ENCODE results near the gene ANKS1B. TPM values are rescaled to one million over a fixed set of nuclear protein-coding genes. Genes with fewer than 3 reads are reported as not detected.

The ANKS1B gene
- total and polyA plus RNA-seq, 2 of the 4 experiments (the other 2 are of a cell fraction): 0.17 to 0.18 TPM

DNA sequence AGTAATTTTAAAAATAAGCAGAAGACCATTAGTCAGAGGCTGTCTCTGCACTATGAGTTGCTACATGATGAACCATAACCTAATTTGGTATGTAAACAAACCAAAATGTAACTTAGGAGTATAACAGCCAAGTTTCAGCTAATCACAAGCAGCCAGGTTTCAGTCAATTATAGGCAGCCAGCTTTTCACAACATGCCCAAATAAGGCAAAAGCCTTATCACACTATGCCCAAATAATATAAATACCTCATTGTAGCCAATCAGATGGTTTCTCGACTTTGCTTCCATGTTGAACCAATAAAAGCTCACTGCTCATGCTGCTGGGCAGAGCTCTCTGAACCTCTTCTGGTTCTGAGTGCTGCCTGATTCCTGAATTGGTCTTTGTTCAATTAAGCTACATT is 298.6 kb downstream of the ANKS1B start:
- Histone ChIP-seq H3K27ac (ENCODE audit: insufficient read depth, low read length) (no peak overlapping the region), H3K27me3 (ENCODE audit: control insufficient read depth, insufficient read depth, low read length) (no peaks in the 10 kb centered on the region), H3K79me1 (ENCODE audit: low read depth in 1 of 2, low read length in 2 of 2) (no peaks in the 10 kb centered on the region), H2BK20ac (ENCODE audit: low read depth, low read length) (no peak overlapping the region), H3K9ac (ENCODE audit: low read depth, low read length) (no peak overlapping the region), H2BK15ac (ENCODE audit: low read depth, low read length) (no peak overlapping the region), H3K9me3 (ENCODE audit: control insufficient read depth, insufficient read depth, low read length) (peaks cover 2% of the 10 kb centered on the region), H3K4me3 (ENCODE audit: insufficient read depth, low read depth, low read length) (no peak overlapping the region), H3K4me2 (ENCODE audit: low read depth, low read length) (no peak overlapping the region), H2AK9ac (replicated peaks; ENCODE audit: low read depth, low read length, poor library complexity) (no peak overlapping the region), H3K14ac (replicated peaks; ENCODE audit: low read depth, low read length) (no peak overlapping the region), H4K20me1 (ENCODE audit: insufficient read depth, low read length) (no peaks in the 10 kb centered on the region), H4K91ac (ENCODE audit: insufficient read depth, low read depth, low read length) (no peak overlapping the region), H3K18ac (ENCODE audit: low read depth, low read length) (no peak overlapping the region), H3K4ac (ENCODE audit: low read depth, low read length) (no peak overlapping the region), H3K23ac (ENCODE audit: low read depth, low read length) (no peak overlapping the region), H3K9me1 (ENCODE audit: insufficient read depth, low read length) (no peaks in the 10 kb centered on the region), H2AK5ac (ENCODE audit: low read depth, low read length) (no peak overlapping the region), H2BK120ac (ENCODE audit: low read depth, low read length) (no peak overlapping the region), H4K8ac (ENCODE audit: low read depth in 2 of 2, low read length in 2 of 2) (no peak overlapping the region), H3K36me3 (ENCODE audit: control insufficient read depth, insufficient read depth, low read length) (no peaks in the 10 kb centered on the region), H3K56ac (ENCODE audit: extremely low read depth, insufficient read depth, low read length) (no peak overlapping the region), H2BK5ac (ENCODE audit: low read depth, low read length, poor library complexity, severe bottlenecking) (no peak overlapping the region), H4K5ac (ENCODE audit: low read depth, low read length) (no peak overlapping the region), H3K4me1 (ENCODE audit: control insufficient read depth, insufficient read depth, low read length) (no peaks in the 10 kb centered on the region), H2AFZ (replicated peaks; ENCODE audit: low read length, poor library complexity) (no peak overlapping the region)
- in situ Hi-C loops (cut with MboI; ENCODE audit: low sequenced_read_pairs) (no loop called here), intact Hi-C loops (cut with micrococcal nuclease) (no loop called here), dilution Hi-C loops (cut with HindIII; ENCODE audit: low sequenced_read_pairs, unreplicated experiment) (no loop called here)
- ChIA-PET POLR2A (ENCODE audit: unreplicated experiment) (no interaction called here), CTCF (interaction anchor here (0.6 kb wide), 1 partner anchor 526 kb away, joined by 6 read pairs; no protein-coding TSS in a partner anchor)
- TF ChIP-seq RCOR1 (IDR thresholded peaks at IDR 0.05; ENCODE audit: insufficient replicate concordance, low read length) (no peak), NFE2L2 (IDR thresholded peaks at IDR 0.05; ENCODE audit: low read depth, low read length) (no peak), RAD21 (IDR thresholded peaks at IDR 0.05; ENCODE audit: low read length) (no peak), CEBPB (IDR thresholded peaks at IDR 0.05; ENCODE audit: low read depth, low read length) (no peak), CHD1 (IDR thresholded peaks at IDR 0.05; ENCODE audit: low read depth, low read length) (no peak)
- TF ChIP-seq, protein P1, sequence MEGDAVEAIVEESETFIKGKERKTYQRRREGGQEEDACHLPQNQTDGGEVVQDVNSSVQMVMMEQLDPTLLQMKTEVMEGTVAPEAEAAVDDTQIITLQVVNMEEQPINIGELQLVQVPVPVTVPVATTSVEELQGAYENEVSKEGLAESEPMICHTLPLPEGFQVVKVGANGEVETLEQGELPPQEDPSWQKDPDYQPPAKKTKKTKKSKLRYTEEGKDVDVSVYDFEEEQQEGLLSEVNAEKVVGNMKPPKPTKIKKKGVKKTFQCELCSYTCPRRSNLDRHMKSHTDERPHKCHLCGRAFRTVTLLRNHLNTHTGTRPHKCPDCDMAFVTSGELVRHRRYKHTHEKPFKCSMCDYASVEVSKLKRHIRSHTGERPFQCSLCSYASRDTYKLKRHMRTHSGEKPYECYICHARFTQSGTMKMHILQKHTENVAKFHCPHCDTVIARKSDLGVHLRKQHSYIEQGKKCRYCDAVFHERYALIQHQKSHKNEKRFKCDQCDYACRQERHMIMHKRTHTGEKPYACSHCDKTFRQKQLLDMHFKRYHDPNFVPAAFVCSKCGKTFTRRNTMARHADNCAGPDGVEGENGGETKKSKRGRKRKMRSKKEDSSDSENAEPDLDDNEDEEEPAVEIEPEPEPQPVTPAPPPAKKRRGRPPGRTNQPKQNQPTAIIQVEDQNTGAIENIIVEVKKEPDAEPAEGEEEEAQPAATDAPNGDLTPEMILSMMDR (conservative IDR thresholded peaks at IDR 0.05; ENCODE audit: low read depth, low read length): no peak
- DNase-seq: no peak
- no TSS peak for BruUV-seq (replicated peaks)
- no CpG with 5 or more reads among the region's 1 CpG for WGBS, 2 experiments (ENCODE audit: extremely low coverage in 2 of 2, insufficient read length in 1 of 2)
- no peak for ATAC-seq (ENCODE audit: low read depth)

Measured in IMR-90 (cell line).